ENCODE measurements around the gene CRYM.
"Not testable (repeated sequence)": the region's sequence is repeated elsewhere in the genome, so short reads cannot be mapped to it uniquely, and the experiment has no call there.

CRYM gene

GRCh38 chr16:21275529-21275928, 2.6 kb downstream of the CRYM start:
- TF ChIP-seq, protein P1, sequence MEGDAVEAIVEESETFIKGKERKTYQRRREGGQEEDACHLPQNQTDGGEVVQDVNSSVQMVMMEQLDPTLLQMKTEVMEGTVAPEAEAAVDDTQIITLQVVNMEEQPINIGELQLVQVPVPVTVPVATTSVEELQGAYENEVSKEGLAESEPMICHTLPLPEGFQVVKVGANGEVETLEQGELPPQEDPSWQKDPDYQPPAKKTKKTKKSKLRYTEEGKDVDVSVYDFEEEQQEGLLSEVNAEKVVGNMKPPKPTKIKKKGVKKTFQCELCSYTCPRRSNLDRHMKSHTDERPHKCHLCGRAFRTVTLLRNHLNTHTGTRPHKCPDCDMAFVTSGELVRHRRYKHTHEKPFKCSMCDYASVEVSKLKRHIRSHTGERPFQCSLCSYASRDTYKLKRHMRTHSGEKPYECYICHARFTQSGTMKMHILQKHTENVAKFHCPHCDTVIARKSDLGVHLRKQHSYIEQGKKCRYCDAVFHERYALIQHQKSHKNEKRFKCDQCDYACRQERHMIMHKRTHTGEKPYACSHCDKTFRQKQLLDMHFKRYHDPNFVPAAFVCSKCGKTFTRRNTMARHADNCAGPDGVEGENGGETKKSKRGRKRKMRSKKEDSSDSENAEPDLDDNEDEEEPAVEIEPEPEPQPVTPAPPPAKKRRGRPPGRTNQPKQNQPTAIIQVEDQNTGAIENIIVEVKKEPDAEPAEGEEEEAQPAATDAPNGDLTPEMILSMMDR (conservative IDR thresholded peaks at IDR 0.05): no peak; the same call in 1 of the 2 replicates
- TF ChIP-seq ZFX (IDR thresholded peaks at IDR 0.05): no peak
- H3K27ac ChIP-seq: no peak overlapping the region

- no peak overlapping the region for H3K27ac ChIP-seq
- TF ChIP-seq, protein P1 (conservative IDR thresholded peaks at IDR 0.05): no peak
- no peak for TF ChIP-seq ZFX (IDR thresholded peaks at IDR 0.05)
Measured at GRCh38 chr16:21274172-21274726, 3.8 kb downstream of the CRYM start.

DNA sequence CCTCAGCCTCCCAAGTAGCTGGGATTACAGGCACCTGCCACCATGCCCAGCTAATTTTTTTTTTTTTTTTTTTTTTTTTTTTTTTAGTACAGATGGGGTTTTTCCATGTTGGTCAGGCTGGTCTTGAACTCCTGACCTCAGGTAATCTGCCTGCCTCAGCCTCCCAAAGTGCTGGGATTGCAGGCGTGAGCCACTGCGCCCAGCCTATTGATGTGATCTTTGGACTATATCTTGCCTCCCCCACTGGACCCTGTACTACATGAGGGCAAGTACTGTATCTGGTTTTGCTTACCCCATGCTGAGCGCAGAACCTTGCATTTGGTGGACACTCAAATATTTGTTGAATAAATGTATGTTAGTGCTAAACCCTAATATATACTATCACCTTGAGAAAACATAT, 5.3 kb downstream of the CRYM start:
- not testable (repeated sequence) for H3K27ac ChIP-seq

- no peak overlapping the region for H3K27ac ChIP-seq
Measured at GRCh38 chr16:21272253-21272652, 5.8 kb downstream of the CRYM start.

GRCh38 chr16:21268236-21268635, 9.9 kb downstream of the CRYM start:
- TF ChIP-seq, protein P1 (conservative IDR thresholded peaks at IDR 0.05): no peak
- no peak for TF ChIP-seq ZFX (IDR thresholded peaks at IDR 0.05)
- H3K27ac ChIP-seq: no peak overlapping the region

More at GRCh38 chr16:21272253-21272652, 5.8 kb downstream of the CRYM start:
- TF ChIP-seq, protein P1 (conservative IDR thresholded peaks at IDR 0.05): no peak
- no peak for TF ChIP-seq ZFX (IDR thresholded peaks at IDR 0.05)

DNA sequence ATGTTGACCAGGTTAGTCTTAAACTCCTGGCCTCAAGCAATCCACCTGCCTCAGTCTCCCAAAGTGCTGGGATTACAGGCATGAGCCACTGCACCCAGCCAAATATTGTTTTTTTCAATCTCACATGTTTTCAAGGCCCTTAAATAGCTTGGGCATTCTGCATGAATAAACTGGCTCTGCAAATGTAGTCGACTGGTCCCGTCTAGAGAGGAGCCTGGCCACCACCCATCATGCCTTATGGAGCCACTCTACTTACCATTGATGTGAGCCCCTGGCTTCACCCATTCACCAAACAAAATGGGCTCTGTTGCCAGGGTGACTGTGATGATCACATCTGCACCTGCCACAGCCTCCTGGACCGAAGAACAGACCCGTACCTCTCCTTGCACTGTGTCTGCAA, 10.8 kb downstream of the CRYM start:
- TF ChIP-seq ZFX (IDR thresholded peaks at IDR 0.05): no peak
- TF ChIP-seq, protein P1 (conservative IDR thresholded peaks at IDR 0.05): no peak
- H3K27ac ChIP-seq: no peak overlapping the region

DNA sequence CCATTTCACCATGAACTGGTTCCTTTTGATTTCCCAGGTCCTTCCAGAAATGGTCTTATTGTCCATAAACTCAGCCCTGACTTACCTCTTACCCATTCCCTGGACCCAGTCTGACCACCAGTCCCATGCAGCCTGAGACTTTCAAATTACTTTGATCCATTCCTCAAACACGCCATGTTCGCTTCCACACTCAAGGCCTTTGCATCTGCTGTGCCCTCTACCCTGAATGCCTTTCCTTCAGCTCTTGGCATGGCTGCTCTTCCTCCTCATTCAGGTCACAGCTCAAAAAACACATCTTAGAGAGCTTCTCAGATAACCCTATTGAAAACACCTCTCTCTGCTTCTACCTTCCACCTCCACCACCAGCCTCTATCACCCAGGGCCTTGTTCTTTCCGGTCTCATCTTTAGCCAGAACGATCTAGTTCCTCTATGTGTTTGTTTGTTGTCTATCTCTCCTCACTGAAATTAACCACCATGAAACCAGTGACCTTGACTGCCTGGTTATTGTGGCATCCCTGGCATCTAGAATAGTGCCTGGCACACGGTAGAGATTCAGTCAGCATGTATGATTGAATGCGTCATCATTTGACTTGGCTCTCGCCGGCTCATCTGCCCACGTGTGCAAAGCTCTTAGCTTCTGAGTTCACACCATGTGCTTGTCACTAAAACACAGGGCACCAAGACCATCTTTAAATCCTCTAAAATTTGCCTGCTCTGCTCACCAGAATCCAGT, 12.8 kb downstream of the CRYM start:
- no peak for TF ChIP-seq ZFX (IDR thresholded peaks at IDR 0.05)
- TF ChIP-seq, protein P1 (conservative IDR thresholded peaks at IDR 0.05): no peak
- H3K27ac ChIP-seq: no peak overlapping the region
